H1 (cell line): ENCODE data around the gene RPL21. TPM values are rescaled to one million over a fixed set of nuclear protein-coding genes. Genes with fewer than 3 reads are reported as not detected.
A peak's percentile ranks its signal among the peaks of the same experiment; 100 is the strongest.

Experiments
- ATF2 ChIP-seq: IDR thresholded peaks from 2 replicates; pipeline ENCODE4 v1.6.1; 2012; ENCODE audit warnings: low read length, inconsistent platforms
- CBX8 ChIP-seq: fragments of 300-800, 300-1000 bp; sonication (generic); IDR thresholded peaks from 2 replicates; pipeline ENCODE4 v1.7.1; 2016; ENCODE audit warnings: low read depth, low read length, borderline replicate concordance
- CHD1 ChIP-seq: IDR thresholded peaks from 2 replicates; pipeline ENCODE4 v1.6.1; 2012; ENCODE audit warnings: low read depth, low read length, improper control_type of control experiment
- CHD7 ChIP-seq: fragments of 300-600 bp; sonication (generic); IDR thresholded peaks from 2 replicates; pipeline ENCODE4 v1.7.1; 2012; ENCODE audit warnings: low read length, moderate library complexity, mild to moderate bottlenecking, inconsistent platforms; ENCODE audit not compliant: insufficient replicate concordance
- EGR1 ChIP-seq: IDR thresholded peaks from 2 replicates; pipeline ENCODE4 v1.6.1; 2011; ENCODE audit warnings: low read depth, low read length, borderline replicate concordance
- EZH2 ChIP-seq: fragments of 200-600 bp; sonication (generic); IDR thresholded peaks from 2 replicates; pipeline ENCODE4 v1.7.1; 2012; ENCODE audit warnings: low read depth, mild to moderate bottlenecking, moderate library complexity, low read length, inconsistent platforms; ENCODE audit not compliant: severe bottlenecking
- TEAD4 ChIP-seq: IDR thresholded peaks from 2 replicates; pipeline ENCODE4 v1.6.1; 2012; ENCODE audit warnings: low read depth, low read length, inconsistent platforms, mixed read lengths
- polyA plus RNA-seq, 7 experiments: library from polyadenylated mRNA; depleted of rRNA in 3 of 7; stranded (reverse) in 5 of 7; unstranded in 2 of 7; fragments of >200 nt in 5 of 7; fragments of 200-250 nt in 2 of 7; gene quantifications; 1 replicate in 5 of 7; 2 replicates in 1 of 7; 4 replicates in 1 of 7; pipeline versions ENCODE4 v1.2.1 to v1.2.3, GENCODE V29; 2011 to 2013; ENCODE audit warnings: missing spikeins in 2 of 7, mixed read lengths in 2 of 7
- total RNA-seq: library from RNA; stranded (reverse); fragmentation: NEBNext Ultra II Directional; extraction: Animal tissue kit (Norgen Biotek cat#: 25700); gene quantifications from 2 replicates; pipeline ENCODE4 v1.2.1, GENCODE V29; 2021

Gene RPL21
- total and polyA plus RNA-seq, 2 of the 8 experiments (the other 6 are each of a cell fraction or from before 2014, with no cell fraction given): 624 to 1,283 TPM

GRCh38 chr13:27251166-27252091 is at the start of gene RPL21 (continued):
- TF ChIP-seq CHD7 (no peak), TEAD4 (no peak), EGR1 (no peak), ATF2 (peak; percentile 63; the same call in 1 of the 2 replicates), EZH2 (no peak), CBX8 (no peak), CHD1 (peak; percentile 53; the same call in 1 of the 2 replicates)
